Fibroblast of lung (primary cell): ENCODE measurements around the gene RPRD1B.

Source experiments
- CTCF ChIP-seq, 2 donors: IDR thresholded peaks in 1 of 2; conservative IDR thresholded peaks in 1 of 2; 1 replicate in 1 of 2; 2 replicates in 1 of 2; pipeline ENCODE4 v1.5.1; 2011 to 2012; ENCODE audit warnings: low read length in 2 of 2, control low read depth in 1 of 2, inconsistent platforms in 1 of 2, low read depth in 1 of 2, mild to moderate bottlenecking in 1 of 2
- EZH2 ChIP-seq: IDR thresholded peaks from 2 replicates; pipeline ENCODE4 v1.5.1; 2012; ENCODE audit warnings: low read length, control low read depth, mild to moderate bottlenecking; ENCODE audit errors: missing control alignments

DNA sequence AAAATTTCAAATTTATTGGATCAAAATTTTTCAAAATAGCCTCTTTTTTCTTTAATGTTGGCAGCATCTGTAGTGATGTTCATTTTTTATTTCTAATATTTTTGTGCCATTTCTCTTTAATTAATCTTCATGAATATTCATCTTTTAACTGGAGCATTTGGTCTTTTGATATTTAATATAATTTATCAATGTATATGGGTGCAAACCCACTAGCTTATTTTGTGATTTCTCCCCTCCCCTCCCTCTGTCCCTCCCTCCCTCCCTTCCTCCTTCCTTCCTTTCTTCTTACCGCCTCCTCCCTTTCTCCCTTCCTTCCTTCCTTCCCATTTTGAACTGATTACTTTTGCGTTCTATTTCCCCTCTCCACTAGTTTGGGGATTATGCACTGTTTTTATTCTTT, 82.3 kb downstream of the RPRD1B start:
- TF ChIP-seq CTCF (conservative IDR thresholded peaks at IDR 0.05 in 1 of 2, IDR thresholded peaks at IDR 0.05 in 1 of 2; ENCODE audit: low read depth in 1 of 2, low read length in 2 of 2) (no peak), EZH2 (no peak)
